Right lobe of liver (tissue), 6 donors: ENCODE data around the gene GATA3. TPM values are rescaled to one million over a fixed set of nuclear protein-coding genes. Genes with fewer than 3 reads are reported as not detected.

ENCODE experiments used
- ATAC-seq, 4 donors: fragments of 200-7000 bp; cut with Tn5 transposase; one replicate each; pipeline ENCODE4 v1.9.1; 2020; ENCODE audit warnings: mild to moderate bottlenecking in 4 of 4, moderate library complexity in 4 of 4
- DNase-seq, 3 donors: peaks; one replicate each; pipeline ENCODE4 v3.0.0-alpha.2; 2020
- H3K27ac ChIP-seq, 3 donors: fragments of 200-600 bp; one replicate each; pipeline ENCODE4 v1.8.0; 2022
- H3K27me3 ChIP-seq, 2 donors: fragments of 200-600 bp; one replicate each; pipeline ENCODE4 v1.8.0; 2022
- H3K36me3 ChIP-seq, 4 donors: fragments of 200-600 bp; sonication (generic) in 1 of 4; one replicate each; pipeline versions ENCODE4 v1.5.1 to v1.8.0; 2017 to 2022; ENCODE audit warnings: control low read depth in 1 of 4
- H3K4me1 ChIP-seq, 4 donors: fragments of 200-600 bp; sonication (generic) in 1 of 4; one replicate each; pipeline versions ENCODE4 v1.5.1 to v1.8.0; 2017 to 2022; ENCODE audit warnings: control low read depth in 1 of 4
- H3K4me3 ChIP-seq, 3 donors: fragments of 200-600 bp; one replicate each; pipeline ENCODE4 v1.8.0; 2022
- H3K9me3 ChIP-seq, 4 donors: fragments of 200-600 bp; sonication (generic) in 1 of 4; one replicate each; pipeline versions ENCODE4 v1.5.1 to v1.8.0; 2017 to 2022; ENCODE audit warnings: control low read depth in 1 of 4
- CTCF ChIP-seq, 4 donors: fragments of 200-600 bp in 3 of 4; fragments of 450-650 bp in 1 of 4; IDR thresholded peaks; one replicate each; pipeline versions ENCODE4 v1.5.1 to v1.8.0; 2016 to 2022; ENCODE audit warnings: antibody characterized with exemption in 4 of 4, mild to moderate bottlenecking in 2 of 4
- POLR2A ChIP-seq: fragments of 450-650 bp; IDR thresholded peaks from one replicate; pipeline ENCODE4 v1.6.1; 2017; ENCODE audit warnings: antibody characterized with exemption, mild to moderate bottlenecking
- WGBS: methylation state at CpG from one replicate; pipeline ENCODE4 v1.1.6; 2018; ENCODE audit warnings: low coverage, low lambda C conversion rate; ENCODE audit not compliant: insufficient coverage; ENCODE audit errors: missing lambda C conversion rate; 5-methylcytosine and 5-hydroxymethylcytosine counted together
- intact Hi-C, 2 donors: fragments of 100-400 bp; cut with DNase I; formaldehyde crosslinking; loops; one replicate each; pipeline versions ENCODE4 v1.11.2 to v1.14.1; 2022
- total RNA-seq, 6 experiments: library from RNA; depleted of rRNA in 2 of 6; stranded (reverse); fragments of >200 nt in 2 of 6; fragmentation: NEBNext Ultra II Directional in 3 of 6; extraction: Animal tissue kit (Norgen Biotek cat#: 25700) in 3 of 6; gene quantifications; one replicate each; pipeline versions ENCODE4 v1.1.0 to v1.2.4, GENCODE V29; 2016 to 2023
- donor health status: DM: no; HTN: yes; CAD: no.
- donor health status: DM: no; HTN: no; CAD: no.
- donor health status: DM: no; HTN: no; CAD: no.
- donor health status: DM: no; HTN: yes; CAD: no.
- donor health status: DM: no; HTN: yes; CAD: no.

Gene GATA3
- total RNA-seq, 6 experiments from 2014 or later, result 0.26 to 1.0 (median 0.53) TPM; not detected in 1

- no peaks in the 10 kb centered on the region for H3K4me1 ChIP-seq
- no peaks in the 10 kb centered on the region for H3K36me3 ChIP-seq
- DNase-seq, result no peak
- H3K27me3 ChIP-seq, result no peaks in the 10 kb centered on the region
- 68% methylated on average over 2 of the region's 2 CpGs for WGBS
- no peaks in the 10 kb centered on the region for H3K9me3 ChIP-seq
- intact Hi-C loops, result no loop called here
- TF ChIP-seq POLR2A (no peak), CTCF (IDR thresholded peaks at IDR 0.05) (no peak)
- no peak for ATAC-seq
- no peak overlapping the region for H3K4me3 ChIP-seq
- no peak overlapping the region for H3K27ac ChIP-seq
These were observed 37.9 kb downstream of the GATA3 start for GRCh38 chr10:8092428-8092827.

GRCh38 chr10:8095959-8096358 lies 41.5 kb downstream of the GATA3 start:
- intact Hi-C loops, result no loop called here
- TF ChIP-seq POLR2A (no peak), CTCF (IDR thresholded peaks at IDR 0.05) (no peak)
- Histone ChIP-seq H3K4me1 (no peaks in the 10 kb centered on the region), H3K36me3 (no peaks in the 10 kb centered on the region), H3K9me3 (no peaks in the 10 kb centered on the region), H3K27me3 (no peaks in the 10 kb centered on the region), H3K4me3 (no peak overlapping the region), H3K27ac (no peak overlapping the region)
- DNase-seq (no peak), ATAC-seq (no peak)
- 79% methylated on average over 13 of the region's 14 CpGs for WGBS

GRCh38 chr10:8096931-8097330 lies 42.4 kb downstream of the GATA3 start:
- H3K27me3 ChIP-seq, result no peaks in the 10 kb centered on the region
- no peak overlapping the region for H3K4me3 ChIP-seq

GRCh38 chr10:8100366-8100765 lies 45.9 kb downstream of the GATA3 start:
- no peaks in the 10 kb centered on the region for H3K4me1 ChIP-seq
- H3K27ac ChIP-seq, result no peak overlapping the region
- no peaks in the 10 kb centered on the region for H3K9me3 ChIP-seq
- H3K36me3 ChIP-seq, result no peaks in the 10 kb centered on the region
- no peak overlapping the region for H3K4me3 ChIP-seq
- no peaks in the 10 kb centered on the region for H3K27me3 ChIP-seq
- no peak for DNase-seq
- WGBS, result 47% methylated on average over 4 of the region's 4 CpGs
- no peak for TF ChIP-seq CTCF (IDR thresholded peaks at IDR 0.05)
- no peak for TF ChIP-seq POLR2A
- no peak for ATAC-seq
- intact Hi-C loops, result no loop called here

More at GRCh38 chr10:8096931-8097330, 42.4 kb downstream of the GATA3 start:
- TF ChIP-seq CTCF (IDR thresholded peaks at IDR 0.05) (no peak), POLR2A (no peak)
- ATAC-seq (no peak), DNase-seq (no peak)
- Histone ChIP-seq H3K4me1 (no peaks in the 10 kb centered on the region), H3K27ac (no peak overlapping the region), H3K36me3 (no peaks in the 10 kb centered on the region), H3K9me3 (no peaks in the 10 kb centered on the region)
- WGBS, result 95% methylated on average over 3 of the region's 5 CpGs
- intact Hi-C loops, result no loop called here
